HL-60 (cell line): ENCODE data around the gene BRD3.

ENCODE experiments used
- DNase-seq, 2 experiments: peaks; one replicate each; pipeline ENCODE4 v3.0.0-alpha.2; 2010 to 2020; ENCODE audit warnings: low read depth in 1 of 2, low spot score in 1 of 2
- H3K27ac ChIP-seq: fragments of 250-450 bp; sonication (Bioruptor Pico); replicated peaks from 2 replicates; pipeline ENCODE4 v1.5.1; 2020; ENCODE audit warnings: mild to moderate bottlenecking, moderate library complexity
- H3K27me3 ChIP-seq: fragments of 250-450 bp; sonication (Bioruptor Pico); 2 replicates; pipeline ENCODE4 v1.5.1; 2021; ENCODE audit warnings: mild to moderate bottlenecking, moderate library complexity; ENCODE audit not compliant: insufficient read depth, poor library complexity, severe bottlenecking
- H3K4me3 ChIP-seq: replicated peaks from 2 replicates; pipeline ENCODE4 v1.5.1; 2011; ENCODE audit warnings: mild to moderate bottlenecking, control low read depth, low read length; ENCODE audit not compliant: insufficient read depth
- CTCF ChIP-seq: IDR thresholded peaks from one replicate; pipeline ENCODE4 v1.5.1; 2011; ENCODE audit warnings: low read length, control low read depth, inconsistent platforms; ENCODE audit not compliant: insufficient read depth
- GABPA ChIP-seq: IDR thresholded peaks from 2 replicates; pipeline ENCODE4 v1.6.1; 2012; ENCODE audit warnings: low read depth
- POLR2AphosphoS5 ChIP-seq: IDR thresholded peaks from 2 replicates; pipeline ENCODE4 v1.6.1; 2012; ENCODE audit warnings: low read depth
- SPI1 ChIP-seq: IDR thresholded peaks from 2 replicates; pipeline ENCODE4 v1.6.1; 2012; ENCODE audit warnings: low read depth, mild to moderate bottlenecking, borderline replicate concordance
- TF ChIP-seq, protein P1 (sequence below): IDR thresholded peaks from 2 replicates; pipeline ENCODE4 v1.6.1; 2012; ENCODE audit warnings: low read depth; ENCODE audit not compliant: insufficient replicate concordance

The BRD3 gene

GRCh38 chr9:134028076-134028475, 39.8 kb downstream of the BRD3 start:
- Histone ChIP-seq H3K4me3 (no peak overlapping the region), H3K27me3 (no peaks in the 10 kb centered on the region), H3K27ac (no peak overlapping the region)
- TF ChIP-seq POLR2AphosphoS5 (0 out of 2 replicates have a peak, but pooled peaks have one; percentile 8), GABPA (no peak)
- no peak for DNase-seq

DNA sequence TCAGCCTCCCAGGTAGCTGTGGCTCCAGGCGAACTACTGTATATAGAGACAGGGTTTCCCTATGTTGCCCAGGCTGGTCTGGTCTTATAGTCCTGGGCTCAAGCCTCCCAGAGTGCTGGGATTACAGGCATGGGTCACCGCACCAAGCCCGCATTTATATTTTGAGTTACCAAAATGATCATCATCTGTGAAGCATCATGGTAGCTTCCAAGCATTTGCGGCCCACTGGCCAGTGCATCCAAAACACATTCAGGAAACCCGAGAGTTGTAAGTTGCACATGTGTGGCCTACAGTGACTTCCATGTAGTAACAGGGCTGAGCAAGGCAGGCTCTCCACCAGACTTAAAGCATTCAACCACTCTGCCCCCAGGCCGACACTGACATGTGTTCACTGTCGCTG, 40.3 kb downstream of the BRD3 start:
- DNase-seq: no peak
- Histone ChIP-seq H3K27me3 (no peaks in the 10 kb centered on the region), H3K4me3 (no peak overlapping the region), H3K27ac (no peak overlapping the region)
- TF ChIP-seq GABPA (no peak), POLR2AphosphoS5 (no peak)

DNA sequence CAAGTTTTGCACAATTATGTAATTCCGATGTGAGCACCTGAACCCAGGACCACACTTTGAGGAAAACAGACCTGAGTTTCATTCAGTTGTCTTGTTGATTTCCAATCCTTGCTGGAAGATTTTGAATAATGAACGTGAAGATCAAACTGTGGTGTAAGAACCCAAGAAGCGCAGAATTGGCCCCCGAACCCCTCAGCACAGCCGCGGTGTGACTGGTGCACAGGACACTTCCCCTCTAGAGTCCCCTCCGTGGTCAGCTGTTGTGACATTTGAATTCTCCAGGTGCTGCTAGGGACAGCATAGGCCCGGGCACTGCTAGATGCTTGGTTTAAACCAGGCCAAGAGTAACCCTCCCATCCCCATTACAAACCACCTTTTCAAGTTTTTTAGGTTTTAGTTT, 40.8 kb downstream of the BRD3 start:
- Histone ChIP-seq H3K27me3 (no peaks in the 10 kb centered on the region), H3K27ac (no peak overlapping the region), H3K4me3 (no peak overlapping the region)
- TF ChIP-seq GABPA (no peak), POLR2AphosphoS5 (no peak), CTCF (no peak), SPI1 (no peak)
- TF ChIP-seq, protein P1, sequence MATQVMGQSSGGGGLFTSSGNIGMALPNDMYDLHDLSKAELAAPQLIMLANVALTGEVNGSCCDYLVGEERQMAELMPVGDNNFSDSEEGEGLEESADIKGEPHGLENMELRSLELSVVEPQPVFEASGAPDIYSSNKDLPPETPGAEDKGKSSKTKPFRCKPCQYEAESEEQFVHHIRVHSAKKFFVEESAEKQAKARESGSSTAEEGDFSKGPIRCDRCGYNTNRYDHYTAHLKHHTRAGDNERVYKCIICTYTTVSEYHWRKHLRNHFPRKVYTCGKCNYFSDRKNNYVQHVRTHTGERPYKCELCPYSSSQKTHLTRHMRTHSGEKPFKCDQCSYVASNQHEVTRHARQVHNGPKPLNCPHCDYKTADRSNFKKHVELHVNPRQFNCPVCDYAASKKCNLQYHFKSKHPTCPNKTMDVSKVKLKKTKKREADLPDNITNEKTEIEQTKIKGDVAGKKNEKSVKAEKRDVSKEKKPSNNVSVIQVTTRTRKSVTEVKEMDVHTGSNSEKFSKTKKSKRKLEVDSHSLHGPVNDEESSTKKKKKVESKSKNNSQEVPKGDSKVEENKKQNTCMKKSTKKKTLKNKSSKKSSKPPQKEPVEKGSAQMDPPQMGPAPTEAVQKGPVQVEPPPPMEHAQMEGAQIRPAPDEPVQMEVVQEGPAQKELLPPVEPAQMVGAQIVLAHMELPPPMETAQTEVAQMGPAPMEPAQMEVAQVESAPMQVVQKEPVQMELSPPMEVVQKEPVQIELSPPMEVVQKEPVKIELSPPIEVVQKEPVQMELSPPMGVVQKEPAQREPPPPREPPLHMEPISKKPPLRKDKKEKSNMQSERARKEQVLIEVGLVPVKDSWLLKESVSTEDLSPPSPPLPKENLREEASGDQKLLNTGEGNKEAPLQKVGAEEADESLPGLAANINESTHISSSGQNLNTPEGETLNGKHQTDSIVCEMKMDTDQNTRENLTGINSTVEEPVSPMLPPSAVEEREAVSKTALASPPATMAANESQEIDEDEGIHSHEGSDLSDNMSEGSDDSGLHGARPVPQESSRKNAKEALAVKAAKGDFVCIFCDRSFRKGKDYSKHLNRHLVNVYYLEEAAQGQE: no peak
- no peak for DNase-seq

GRCh38 chr9:134026581-134026980, 41.2 kb downstream of the BRD3 start:
- no peaks in the 10 kb centered on the region for H3K27me3 ChIP-seq
- DNase-seq: no peak
- H3K27ac ChIP-seq: no peak overlapping the region
- no peak overlapping the region for H3K4me3 ChIP-seq
- TF ChIP-seq POLR2AphosphoS5: no peak
- TF ChIP-seq, protein P1: no peak
- TF ChIP-seq SPI1: no peak
- TF ChIP-seq CTCF: no peak
- no peak for TF ChIP-seq GABPA
